ENCODE measurements around the gene ZDHHC21. TPM values are rescaled to one million over a fixed set of nuclear protein-coding genes. Genes with fewer than 3 reads are reported as not detected.

The ZDHHC21 gene
- total and polyA plus RNA-seq, 3 donors from 2014 or later = 6.2 to 16.7 (median 16.1) TPM

DNA sequence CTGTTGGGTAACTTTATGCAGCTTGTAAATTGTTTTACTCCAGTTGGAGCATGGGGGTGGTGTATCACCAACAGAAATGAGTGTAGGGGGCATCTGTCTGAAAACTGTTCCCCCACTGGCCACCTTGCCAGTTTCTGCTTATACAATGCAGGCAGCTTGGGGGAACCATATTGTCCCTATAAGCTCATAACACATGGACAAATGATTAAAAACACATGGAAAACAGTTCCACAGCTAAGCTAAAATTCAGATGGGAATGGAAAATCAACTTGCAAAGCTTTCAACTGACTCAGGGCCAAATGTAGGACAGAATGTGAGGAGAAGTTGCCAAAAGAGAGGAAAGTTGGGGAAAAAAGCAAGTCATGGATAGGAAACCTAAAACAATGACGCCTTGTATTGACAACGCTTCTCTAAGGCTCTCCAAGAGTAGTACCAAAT, 37.2 kb upstream of the ZDHHC21 start:
- Histone ChIP-seq H3K36me3 (ENCODE audit: low read depth, missing control alignments) (no peaks in the 10 kb centered on the region), H3K4me1 (no peaks in the 10 kb centered on the region), H3K9me3 (no peaks in the 10 kb centered on the region), H3K4me3 (no peak overlapping the region), H3K27me3 (no peaks in the 10 kb centered on the region), H3K27ac (no peak overlapping the region)
- intact Hi-C loops (cut with DNase I; ENCODE audit: low total_unique reads) = no loop called here
- 84 to 90% methylated on average over 2 of the region's 2 CpGs for WGBS, 2 donors
- TF ChIP-seq, protein P1, sequence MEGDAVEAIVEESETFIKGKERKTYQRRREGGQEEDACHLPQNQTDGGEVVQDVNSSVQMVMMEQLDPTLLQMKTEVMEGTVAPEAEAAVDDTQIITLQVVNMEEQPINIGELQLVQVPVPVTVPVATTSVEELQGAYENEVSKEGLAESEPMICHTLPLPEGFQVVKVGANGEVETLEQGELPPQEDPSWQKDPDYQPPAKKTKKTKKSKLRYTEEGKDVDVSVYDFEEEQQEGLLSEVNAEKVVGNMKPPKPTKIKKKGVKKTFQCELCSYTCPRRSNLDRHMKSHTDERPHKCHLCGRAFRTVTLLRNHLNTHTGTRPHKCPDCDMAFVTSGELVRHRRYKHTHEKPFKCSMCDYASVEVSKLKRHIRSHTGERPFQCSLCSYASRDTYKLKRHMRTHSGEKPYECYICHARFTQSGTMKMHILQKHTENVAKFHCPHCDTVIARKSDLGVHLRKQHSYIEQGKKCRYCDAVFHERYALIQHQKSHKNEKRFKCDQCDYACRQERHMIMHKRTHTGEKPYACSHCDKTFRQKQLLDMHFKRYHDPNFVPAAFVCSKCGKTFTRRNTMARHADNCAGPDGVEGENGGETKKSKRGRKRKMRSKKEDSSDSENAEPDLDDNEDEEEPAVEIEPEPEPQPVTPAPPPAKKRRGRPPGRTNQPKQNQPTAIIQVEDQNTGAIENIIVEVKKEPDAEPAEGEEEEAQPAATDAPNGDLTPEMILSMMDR (IDR thresholded peaks at IDR 0.05) = no peak
- TF ChIP-seq POLR2A (IDR thresholded peaks at IDR 0.05) = no peak
- no peak for DNase-seq

DNA sequence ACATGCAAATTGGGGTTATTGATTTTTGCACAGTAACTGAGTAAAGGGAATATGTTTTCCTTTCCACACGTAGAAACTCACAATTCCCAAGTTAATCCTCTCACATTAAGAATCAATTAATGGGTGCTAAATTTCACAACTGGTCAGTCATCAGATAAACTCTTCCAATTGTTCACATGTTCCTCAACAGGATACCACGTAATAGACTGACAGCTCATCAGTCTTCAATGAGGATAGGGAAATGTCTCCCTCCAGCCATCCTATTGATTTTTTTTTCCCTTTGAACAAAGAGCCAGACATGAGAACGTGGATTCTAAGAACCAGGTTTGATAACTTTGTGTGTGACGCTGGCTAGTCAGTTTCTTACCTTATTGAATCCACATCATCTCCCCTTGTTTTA, 30.1 kb upstream of the ZDHHC21 start:
- H3K4me3 ChIP-seq = no peak overlapping the region
- H3K27ac ChIP-seq = no peak overlapping the region
- H3K4me1 ChIP-seq = no peaks in the 10 kb centered on the region
- 59 to 60% methylated on average over 4 of the region's 4 CpGs for WGBS, 2 donors
- DNase-seq = no peak
- H3K9me3 ChIP-seq = no peaks in the 10 kb centered on the region
- no peaks in the 10 kb centered on the region for H3K27me3 ChIP-seq
- intact Hi-C loops (cut with DNase I; ENCODE audit: low total_unique reads) = no loop called here
- TF ChIP-seq, protein P1 (IDR thresholded peaks at IDR 0.05) = no peak
- TF ChIP-seq POLR2A (IDR thresholded peaks at IDR 0.05) = no peak
- H3K36me3 ChIP-seq (ENCODE audit: low read depth, missing control alignments) = no peaks in the 10 kb centered on the region

DNA sequence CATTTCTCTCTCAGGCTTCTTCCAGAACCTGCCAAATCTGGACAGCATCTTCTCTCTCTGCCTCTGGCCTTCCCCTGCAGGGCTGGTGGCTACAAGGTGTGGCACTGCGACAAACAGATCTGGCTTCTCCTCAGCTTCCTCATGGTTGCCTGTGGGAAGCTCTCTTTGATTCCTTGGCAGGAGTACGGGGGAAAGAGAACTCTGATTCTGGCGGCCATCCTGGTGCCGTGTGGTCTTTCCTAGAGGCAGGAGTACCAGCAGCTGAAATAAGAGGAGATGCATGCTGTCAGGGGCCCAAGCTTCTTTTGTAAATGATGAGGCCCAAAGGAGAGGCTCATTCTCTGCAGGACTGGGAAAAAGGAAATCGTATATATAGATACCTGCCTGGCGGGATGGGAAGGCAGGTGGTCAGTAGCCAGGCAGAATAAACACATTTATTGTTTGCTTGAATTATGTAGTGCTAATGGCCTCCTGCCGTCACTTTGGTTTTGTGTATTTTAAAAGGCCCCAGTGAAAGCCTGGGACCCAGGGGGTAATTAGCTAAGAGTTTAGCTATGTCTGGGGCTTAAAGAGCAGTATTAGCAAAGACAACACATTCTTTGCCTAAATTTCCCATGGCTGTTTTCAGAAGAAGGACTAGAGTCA, 29.3 kb upstream of the ZDHHC21 start, which contains the start of gene CER1:
CER1 (minus strand) TSS at position 343 of the 645 bp plus-strand sequence; CDS start at position 282, 61 bp downstream.
- intact Hi-C loops (cut with DNase I; ENCODE audit: low total_unique reads) = no loop called here
- no peaks in the 10 kb centered on the region for H3K9me3 ChIP-seq
- H3K27me3 ChIP-seq = no peaks in the 10 kb centered on the region
- H3K4me3 ChIP-seq = no peak within 1 kb of the TSS
- no peaks in the 10 kb centered on the region for H3K36me3 ChIP-seq (ENCODE audit: low read depth, missing control alignments)
- no peak for DNase-seq
- H3K27ac ChIP-seq = no peak within 1 kb of the TSS
- 69 to 71% methylated on average over 7 of the region's 7 CpGs for WGBS, 2 donors
- H3K4me1 ChIP-seq = no peaks in the 10 kb centered on the region
- TF ChIP-seq, protein P1 (IDR thresholded peaks at IDR 0.05) = no peak
- no peak for TF ChIP-seq POLR2A (IDR thresholded peaks at IDR 0.05)

DNA sequence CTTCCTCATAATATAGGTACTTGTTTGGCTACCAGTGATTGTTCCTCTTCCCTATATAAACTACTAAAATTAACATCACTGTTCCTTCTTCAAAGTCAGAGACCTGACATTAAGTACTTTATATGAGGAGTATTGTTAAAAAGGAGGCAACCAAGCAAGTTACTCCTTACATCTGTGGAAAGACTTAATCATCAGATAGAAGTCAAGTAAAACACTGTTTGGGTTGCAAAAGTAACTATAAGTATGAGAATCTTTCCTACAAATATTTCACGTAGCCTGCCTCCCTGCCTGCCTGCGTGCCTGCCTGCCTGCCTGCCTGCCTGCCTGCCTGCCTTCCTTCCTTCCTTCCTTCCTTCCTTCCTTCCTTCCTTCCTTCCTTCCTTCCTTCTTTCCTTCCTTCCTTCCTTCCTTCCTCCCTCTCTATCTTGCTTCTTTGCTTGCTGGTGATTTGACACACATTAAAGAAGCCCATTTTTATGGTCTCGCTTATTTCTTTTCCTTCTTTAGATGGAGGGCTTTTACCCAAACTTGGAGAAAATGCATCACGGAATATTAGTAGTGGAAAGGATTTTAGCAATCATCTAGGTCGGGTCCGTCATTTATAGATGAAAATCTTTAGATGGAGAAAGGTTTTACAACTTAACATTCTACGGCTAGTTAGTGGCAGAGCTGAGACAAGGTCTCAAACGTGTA, 26.1 kb upstream of the ZDHHC21 start:
- WGBS, 2 donors = 75 to 78% methylated on average over 8 of the region's 8 CpGs
- no peak overlapping the region for H3K27ac ChIP-seq
- no peak for TF ChIP-seq POLR2A (IDR thresholded peaks at IDR 0.05)
- TF ChIP-seq, protein P1 (IDR thresholded peaks at IDR 0.05) = no peak
- intact Hi-C loops (cut with DNase I; ENCODE audit: low total_unique reads) = no loop called here
- no peak for DNase-seq
- no peaks in the 10 kb centered on the region for H3K27me3 ChIP-seq
- no peaks in the 10 kb centered on the region for H3K4me1 ChIP-seq
- no peaks in the 10 kb centered on the region for H3K36me3 ChIP-seq (ENCODE audit: low read depth, missing control alignments)
- no peak overlapping the region for H3K4me3 ChIP-seq
- H3K9me3 ChIP-seq = no peaks in the 10 kb centered on the region

Measured in testis (tissue), 3 donors.